Activated CD4-positive, alpha-beta T cell treated with anti-CD3 and anti-CD28 coated beads, Interleukin-2, amount 50 U/mL, for 1 hour (primary cell): Measurements from ENCODE around the gene ANKS4B.
"Not testable (repeated sequence)": the region's sequence is repeated elsewhere in the genome, so short reads cannot be mapped to it uniquely, and the experiment has no call there.

Source experiments
- DNase-seq: peaks from one replicate; pipeline ENCODE4 v3.0.0-alpha.2; 2020

ANKS4B gene

GRCh38 chr16:21233521-21234150, at the start of gene ANKS4B:
TSS of gene ANKS4B (plus strand) at chr16:21233699. CDS start at chr16:21233738, 39 bp downstream.
- no peak for DNase-seq

GRCh38 chr16:21183995-21184394, 49.5 kb upstream of the ANKS4B start:
- no peak for DNase-seq

- DNase-seq: no peak
Observed at GRCh38 chr16:21184834-21185233, 48.7 kb upstream of the ANKS4B start.

- DNase-seq: no peak
Observed at GRCh38 chr16:21185659-21186325, 47.7 kb upstream of the ANKS4B start.

GRCh38 chr16:21186326-21186691, 47.2 kb upstream of the ANKS4B start:
- DNase-seq: no peak

GRCh38 chr16:21189311-21189710, 44.2 kb upstream of the ANKS4B start:
- no peak for DNase-seq

GRCh38 chr16:21190013-21190412, 43.5 kb upstream of the ANKS4B start:
- DNase-seq: no peak

- DNase-seq: no peak
Observed at GRCh38 chr16:21190599-21190998, 42.9 kb upstream of the ANKS4B start.

GRCh38 chr16:21192991-21193390, 40.5 kb upstream of the ANKS4B start:
- no peak for DNase-seq

- no peak for DNase-seq
Observed at GRCh38 chr16:21194771-21195301, 38.7 kb upstream of the ANKS4B start.

GRCh38 chr16:21195330-21195729, 38.2 kb upstream of the ANKS4B start:
- DNase-seq: not testable (repeated sequence)

- DNase-seq: no peak
Observed at GRCh38 chr16:21197112-21197511, 36.4 kb upstream of the ANKS4B start.

- DNase-seq: no peak
Observed at GRCh38 chr16:21197621-21198020, 35.9 kb upstream of the ANKS4B start.

- no peak for DNase-seq
Observed at GRCh38 chr16:21199607-21200218, 33.8 kb upstream of the ANKS4B start.

GRCh38 chr16:21203155-21203797, 30.2 kb upstream of the ANKS4B start:
- DNase-seq: no peak

GRCh38 chr16:21205303-21205702, 28.2 kb upstream of the ANKS4B start:
- DNase-seq: no peak

- DNase-seq: no peak
Observed at GRCh38 chr16:21206550-21206949, 26.9 kb upstream of the ANKS4B start.

GRCh38 chr16:21208446-21209230, 24.9 kb upstream of the ANKS4B start:
- no peak for DNase-seq

GRCh38 chr16:21211486-21211885, 22.0 kb upstream of the ANKS4B start, which contains the start of gene ZP2:
TSS of gene ZP2 (minus strand) at chr16:21211574. CDS start at chr16:21211547, 27 bp downstream.
- DNase-seq: no peak

GRCh38 chr16:21214086-21214485, 19.4 kb upstream of the ANKS4B start:
- no peak for DNase-seq

- DNase-seq: no peak
Observed at GRCh38 chr16:21217121-21217520, 16.4 kb upstream of the ANKS4B start.

- DNase-seq: no peak
Observed at GRCh38 chr16:21218153-21218552, 15.3 kb upstream of the ANKS4B start.

GRCh38 chr16:21219551-21219950, 13.9 kb upstream of the ANKS4B start:
- no peak for DNase-seq
